ENCODE data around the gene CNTNAP2.
A peak's percentile ranks its signal among the peaks of the same experiment; 100 is the strongest.

Gene CNTNAP2

GRCh38 chr7:147170341-147171012, 1053.9 kb downstream of the CNTNAP2 start:
- DNase-seq (ENCODE audit: low read depth in 1 of 2, low spot score in 1 of 2): no peak
- TF ChIP-seq JUND (IDR thresholded peaks at IDR 0.05; ENCODE audit: low read depth): no peak
- in situ Hi-C loops (cut with HindIII; ENCODE audit: low pct_unique_long_range_greater_than_20kb, low sequenced_read_pairs): no loop called here

GRCh38 chr7:147171013-147171391, 1054.4 kb downstream of the CNTNAP2 start:
- TF ChIP-seq JUND (IDR thresholded peaks at IDR 0.05; ENCODE audit: low read depth): no peak
- in situ Hi-C loops (cut with HindIII; ENCODE audit: low pct_unique_long_range_greater_than_20kb, low sequenced_read_pairs): no loop called here
- no peak for DNase-seq (ENCODE audit: low read depth in 1 of 2, low spot score in 1 of 2)

GRCh38 chr7:147173883-147174282, 1057.3 kb downstream of the CNTNAP2 start:
- no peak for TF ChIP-seq JUND (IDR thresholded peaks at IDR 0.05; ENCODE audit: low read depth)
- no peak for DNase-seq (ENCODE audit: low read depth in 1 of 2, low spot score in 1 of 2)
- in situ Hi-C loops (cut with HindIII; ENCODE audit: low pct_unique_long_range_greater_than_20kb, low sequenced_read_pairs): no loop called here

GRCh38 chr7:147182874-147183273, 1066.3 kb downstream of the CNTNAP2 start:
- no peak for DNase-seq (ENCODE audit: low read depth in 1 of 2, low spot score in 1 of 2)
- no peak for TF ChIP-seq JUND (IDR thresholded peaks at IDR 0.05; ENCODE audit: low read depth)
- in situ Hi-C loops (cut with HindIII; ENCODE audit: low pct_unique_long_range_greater_than_20kb, low sequenced_read_pairs): no loop called here

- in situ Hi-C loops (cut with HindIII; ENCODE audit: low pct_unique_long_range_greater_than_20kb, low sequenced_read_pairs): no loop called here
- TF ChIP-seq JUND (IDR thresholded peaks at IDR 0.05; ENCODE audit: low read depth): no peak
- DNase-seq (ENCODE audit: low read depth in 1 of 2, low spot score in 1 of 2): no peak
These were observed 1066.7 kb downstream of the CNTNAP2 start for GRCh38 chr7:147183276-147183675.

GRCh38 chr7:147188467-147188866, 1071.9 kb downstream of the CNTNAP2 start:
- in situ Hi-C loops (cut with HindIII; ENCODE audit: low pct_unique_long_range_greater_than_20kb, low sequenced_read_pairs): no loop called here
- no peak for TF ChIP-seq JUND (IDR thresholded peaks at IDR 0.05; ENCODE audit: low read depth)

GRCh38 chr7:147193476-147193875, 1076.9 kb downstream of the CNTNAP2 start:
- DNase-seq (ENCODE audit: low read depth in 1 of 2, low spot score in 1 of 2): no peak
- in situ Hi-C loops (cut with HindIII; ENCODE audit: low pct_unique_long_range_greater_than_20kb, low sequenced_read_pairs): no loop called here
- TF ChIP-seq JUND (IDR thresholded peaks at IDR 0.05; ENCODE audit: low read depth): no peak

More at GRCh38 chr7:147188467-147188866, 1071.9 kb downstream of the CNTNAP2 start:
- DNase-seq (ENCODE audit: low read depth in 1 of 2, low spot score in 1 of 2): no peak

GRCh38 chr7:147196481-147196880, 1079.9 kb downstream of the CNTNAP2 start:
- in situ Hi-C loops (cut with HindIII; ENCODE audit: low pct_unique_long_range_greater_than_20kb, low sequenced_read_pairs): no loop called here
- DNase-seq (ENCODE audit: low read depth in 1 of 2, low spot score in 1 of 2): no peak
- TF ChIP-seq JUND (IDR thresholded peaks at IDR 0.05; ENCODE audit: low read depth): no peak

- in situ Hi-C loops (cut with HindIII; ENCODE audit: low pct_unique_long_range_greater_than_20kb, low sequenced_read_pairs): no loop called here
- peak in 1 of 2 experiments; percentile 83 for DNase-seq (ENCODE audit: low read depth in 1 of 2, low spot score in 1 of 2)
- TF ChIP-seq JUND (IDR thresholded peaks at IDR 0.05; ENCODE audit: low read depth): no peak
These were observed 1080.4 kb downstream of the CNTNAP2 start for GRCh38 chr7:147197006-147197405.

GRCh38 chr7:147199868-147200267, 1083.3 kb downstream of the CNTNAP2 start:
- in situ Hi-C loops (cut with HindIII; ENCODE audit: low pct_unique_long_range_greater_than_20kb, low sequenced_read_pairs): no loop called here
- peak in 1 of 2 experiments; percentile 7 for DNase-seq (ENCODE audit: low read depth in 1 of 2, low spot score in 1 of 2)
- no peak for TF ChIP-seq JUND (IDR thresholded peaks at IDR 0.05; ENCODE audit: low read depth)

- no peak for DNase-seq (ENCODE audit: low read depth in 1 of 2, low spot score in 1 of 2)
- in situ Hi-C loops (cut with HindIII; ENCODE audit: low pct_unique_long_range_greater_than_20kb, low sequenced_read_pairs): no loop called here
- TF ChIP-seq JUND (IDR thresholded peaks at IDR 0.05; ENCODE audit: low read depth): no peak
These were observed 1091.4 kb downstream of the CNTNAP2 start for GRCh38 chr7:147207988-147208387.

GRCh38 chr7:147231275-147231674, 1114.7 kb downstream of the CNTNAP2 start:
- in situ Hi-C loops (cut with HindIII; ENCODE audit: low pct_unique_long_range_greater_than_20kb, low sequenced_read_pairs): no loop called here
- no peak for TF ChIP-seq JUND (IDR thresholded peaks at IDR 0.05; ENCODE audit: low read depth)
- no peak for DNase-seq (ENCODE audit: low read depth in 1 of 2, low spot score in 1 of 2)

GRCh38 chr7:147235645-147236382, 1119.2 kb downstream of the CNTNAP2 start:
- DNase-seq (ENCODE audit: low read depth in 1 of 2, low spot score in 1 of 2): no peak
- in situ Hi-C loops (cut with HindIII; ENCODE audit: low pct_unique_long_range_greater_than_20kb, low sequenced_read_pairs): no loop called here
- no peak for TF ChIP-seq JUND (IDR thresholded peaks at IDR 0.05; ENCODE audit: low read depth)

All from T47D (cell line).